ENCODE measurements around the gene FAM210B.

- no peak for TF ChIP-seq GATA2 (IDR thresholded peaks at IDR 0.05; ENCODE audit: low read depth, low read length)
- no peak for TF ChIP-seq GATA3 (IDR thresholded peaks at IDR 0.05; ENCODE audit: low read depth, low read length)
Measured at GRCh38 chr20:56358070-56358469, 704 bp upstream of the FAM210B start.

Measured in SH-SY5Y (cell line).